Activated CD4-positive, alpha-beta memory T cell treated with anti-CD3 and anti-CD28 coated beads for 36 hours (primary cell): ENCODE results near the gene OR5W2. TPM values are rescaled to one million over a fixed set of nuclear protein-coding genes. Genes with fewer than 3 reads are reported as not detected.
"Not testable (repeated sequence)": the region's sequence is repeated elsewhere in the genome, so short reads cannot be mapped to it uniquely, and the experiment has no call there.

ENCODE experiments used
- CTCF ChIA-PET: fragments of 350-600 bp; sonication (Branson Sonifier 250); formaldehyde crosslinking; loops from one replicate; lab custom pipeline; 2021; ENCODE audit warnings: antibody characterized with exemption, inconsistent platforms; lab: Charles Lee
- POLR2A ChIA-PET: fragments of 350-600 bp; sonication (Branson Sonifier 250); formaldehyde crosslinking; loops from one replicate; lab custom pipeline; 2021; ENCODE audit warnings: antibody characterized with exemption; lab: Charles Lee
- DNase-seq: peaks from one replicate; pipeline ENCODE4 v3.0.0-alpha.2; 2020
- H3K27ac Mint-ChIP-seq: one replicate; pipeline ENCODE4 v1.8.0; 2021; ENCODE audit warnings: mixed read lengths
- H3K27me3 Mint-ChIP-seq: one replicate; pipeline ENCODE4 v1.8.0; 2021; ENCODE audit warnings: mixed read lengths
- H3K36me3 Mint-ChIP-seq: one replicate; pipeline ENCODE4 v1.8.0; 2021; ENCODE audit warnings: mixed read lengths
- H3K4me1 Mint-ChIP-seq: one replicate; pipeline ENCODE4 v1.8.0; 2021; ENCODE audit warnings: low read depth, mixed read lengths
- H3K4me3 Mint-ChIP-seq: one replicate; pipeline ENCODE4 v1.8.0; 2021; ENCODE audit warnings: mild to moderate bottlenecking, mixed read lengths
- H3K9me3 Mint-ChIP-seq: one replicate; pipeline ENCODE4 v1.8.0; 2021; ENCODE audit warnings: mixed read lengths
- intact Hi-C: fragments of 100-400 bp; cut with micrococcal nuclease; formaldehyde crosslinking; loops from one replicate; pipeline ENCODE4 v1.15.1; 2023
- total RNA-seq, 2 experiments: library from RNA; stranded (reverse); gene quantifications; one replicate each; pipeline ENCODE4 v1.2.3, GENCODE V29; 2021

The OR5W2 gene
- total RNA-seq = not detected

DNA sequence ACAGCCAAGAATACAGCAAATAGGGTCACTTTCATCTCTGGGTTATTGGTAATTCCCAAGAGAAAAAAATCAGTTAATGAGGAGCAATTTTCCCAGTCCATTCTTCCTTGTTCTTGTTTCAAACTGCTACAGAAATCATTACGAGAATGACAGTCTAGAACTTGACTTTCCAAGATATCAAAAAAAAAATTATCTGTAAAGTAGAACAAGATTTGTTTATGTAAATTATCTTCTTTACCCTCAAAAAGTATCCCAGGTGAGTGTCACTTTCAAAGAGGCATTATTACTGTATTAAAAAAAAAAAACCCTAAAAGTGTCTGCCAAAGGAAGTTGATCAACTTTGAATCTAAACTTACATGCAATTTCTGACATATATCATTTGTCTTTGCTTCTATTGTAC is at the start of gene OR5W2:
Gene OR5W2 (minus strand): TSS at position 101 of the 400 bp plus-strand sequence. CDS start 0 bp downstream, at position 101.
- Mint-ChIP-seq H3K9me3 (peaks cover 24% of the 10 kb centered on the region), H3K36me3 (no peaks in the 10 kb centered on the region), H3K27ac (no peak within 1 kb of the TSS), H3K4me1 (no peaks in the 10 kb centered on the region), H3K27me3 (no peaks in the 10 kb centered on the region), H3K4me3 (no peak within 1 kb of the TSS)
- DNase-seq = no peak
- ChIA-PET POLR2A (no interaction called here), CTCF (no interaction called here)
- intact Hi-C loops = no loop called here

DNA sequence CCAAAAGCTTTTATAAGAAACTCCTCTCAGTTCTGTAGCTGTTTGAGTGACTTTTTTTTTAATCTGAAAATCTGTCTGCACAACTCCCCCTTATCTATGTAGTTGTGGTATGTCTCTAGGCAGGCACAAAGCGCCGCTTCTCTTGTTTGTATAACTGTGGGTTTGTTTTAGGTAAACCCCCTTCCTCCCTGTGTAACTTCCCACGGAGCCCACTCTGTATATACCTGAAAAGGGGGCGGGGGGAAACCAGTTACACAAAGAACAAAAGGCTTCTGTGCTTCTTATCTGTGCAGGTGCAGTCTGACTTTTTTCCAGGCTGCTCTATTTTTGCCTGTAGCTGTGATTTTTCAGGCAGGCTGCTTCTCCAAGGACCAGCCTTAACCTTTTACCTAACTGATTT is 42.1 kb upstream of the OR5W2 start:
- Mint-ChIP-seq H3K9me3 (peaks cover 5% of the 10 kb centered on the region), H3K4me3 (no peak overlapping the region), H3K27me3 (no peaks in the 10 kb centered on the region), H3K27ac (no peak overlapping the region), H3K36me3 (no peaks in the 10 kb centered on the region), H3K4me1 (no peaks in the 10 kb centered on the region)
- CTCF ChIA-PET = no interaction called here
- POLR2A ChIA-PET = no interaction called here
- no peak for DNase-seq
- intact Hi-C loops = no loop called here

- Mint-ChIP-seq H3K4me3 (no peak overlapping the region), H3K4me1 (no peaks in the 10 kb centered on the region), H3K9me3 (peaks cover 5% of the 10 kb centered on the region), H3K27ac (no peak overlapping the region), H3K27me3 (no peaks in the 10 kb centered on the region), H3K36me3 (no peaks in the 10 kb centered on the region)
- DNase-seq = no peak
- CTCF ChIA-PET = no interaction called here
- POLR2A ChIA-PET = no interaction called here
- intact Hi-C loops = no loop called here
Observed at GRCh38 chr11:55949330-55949729, 34.9 kb upstream of the OR5W2 start.

- ChIA-PET CTCF (no interaction called here), POLR2A (no interaction called here)
- Mint-ChIP-seq H3K27ac (no peak overlapping the region), H3K36me3 (no peaks in the 10 kb centered on the region), H3K9me3 (no peaks in the 10 kb centered on the region), H3K27me3 (no peaks in the 10 kb centered on the region), H3K4me1 (no peaks in the 10 kb centered on the region), H3K4me3 (no peak overlapping the region)
- no peak for DNase-seq
- intact Hi-C loops = no loop called here
Observed at GRCh38 chr11:55942785-55943392, 28.5 kb upstream of the OR5W2 start.

GRCh38 chr11:55936300-55936699 is 21.9 kb upstream of the OR5W2 start, which contains the start of gene OR5I1:
OR5I1 (minus strand) TSS chr11:55936400; CDS start chr11:55936400, 0 bp downstream.
- intact Hi-C loops = no loop called here
- H3K4me3 Mint-ChIP-seq = no peak within 1 kb of the TSS
- H3K9me3 Mint-ChIP-seq = peaks cover 6% of the 10 kb centered on the region
- H3K27ac Mint-ChIP-seq = no peak within 1 kb of the TSS
- no peaks in the 10 kb centered on the region for H3K4me1 Mint-ChIP-seq
- H3K27me3 Mint-ChIP-seq = no peaks in the 10 kb centered on the region
- DNase-seq = no peak
- no peaks in the 10 kb centered on the region for H3K36me3 Mint-ChIP-seq
- CTCF ChIA-PET = no interaction called here
- POLR2A ChIA-PET = no interaction called here

GRCh38 chr11:55920537-55920936 is 6.2 kb upstream of the OR5W2 start:
- Mint-ChIP-seq H3K4me3 (no peak overlapping the region), H3K27me3 (no peaks in the 10 kb centered on the region), H3K9me3 (peaks cover 19% of the 10 kb centered on the region), H3K27ac (no peak overlapping the region), H3K36me3 (no peaks in the 10 kb centered on the region), H3K4me1 (no peaks in the 10 kb centered on the region)
- POLR2A ChIA-PET = no interaction called here
- CTCF ChIA-PET = no interaction called here
- intact Hi-C loops = no loop called here
- DNase-seq = no peak

GRCh38 chr11:55902308-55902707 is 12.1 kb downstream of the OR5W2 start:
- no peaks in the 10 kb centered on the region for H3K36me3 Mint-ChIP-seq
- no peaks in the 10 kb centered on the region for H3K4me1 Mint-ChIP-seq
- H3K4me3 Mint-ChIP-seq = no peak overlapping the region
- ChIA-PET CTCF (no interaction called here), POLR2A (no interaction called here)
- H3K27me3 Mint-ChIP-seq = no peaks in the 10 kb centered on the region
- intact Hi-C loops = no loop called here
- DNase-seq = no peak
- H3K9me3 Mint-ChIP-seq = peaks cover 29% of the 10 kb centered on the region
- H3K27ac Mint-ChIP-seq = no peak overlapping the region

DNA sequence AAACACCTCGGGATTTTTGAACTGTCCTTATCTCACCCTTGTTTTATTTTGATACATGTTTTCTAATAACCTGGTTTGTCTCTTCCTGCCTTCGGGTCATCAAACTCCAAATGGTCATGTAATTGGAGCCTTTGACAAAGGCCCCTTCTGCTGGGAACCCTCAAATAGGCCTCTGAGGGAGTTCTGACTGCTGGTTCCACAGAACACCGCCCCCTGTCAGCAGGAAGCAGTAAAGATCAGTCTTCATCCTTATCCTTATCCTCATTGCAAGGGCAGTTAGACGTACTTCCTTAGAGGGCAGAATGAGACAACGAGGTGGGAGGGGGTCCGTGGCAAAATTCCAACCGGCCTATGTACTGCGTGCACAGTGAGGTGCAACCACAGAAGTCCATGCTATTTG is 19.2 kb downstream of the OR5W2 start:
- Mint-ChIP-seq H3K4me3 (no peak overlapping the region), H3K4me1 (no peaks in the 10 kb centered on the region), H3K9me3 (peaks cover 17% of the 10 kb centered on the region), H3K36me3 (no peaks in the 10 kb centered on the region), H3K27ac (no peak overlapping the region), H3K27me3 (no peaks in the 10 kb centered on the region)
- ChIA-PET POLR2A (no interaction called here), CTCF (no interaction called here)
- no peak for DNase-seq
- intact Hi-C loops = no loop called here

- H3K4me1 Mint-ChIP-seq, POLR2A ChIA-PET, H3K4me3 Mint-ChIP-seq, H3K36me3 Mint-ChIP-seq, H3K27me3 Mint-ChIP-seq, H3K27ac Mint-ChIP-seq, DNase-seq, CTCF ChIA-PET, intact Hi-C loops: not testable (repeated sequence)
- H3K9me3 Mint-ChIP-seq = peaks cover 11% of the 10 kb centered on the region
Observed at GRCh38 chr11:55885481-55885880, 28.9 kb downstream of the OR5W2 start.

GRCh38 chr11:55884995-55885394 is 29.4 kb downstream of the OR5W2 start:
- H3K27ac Mint-ChIP-seq, H3K4me1 Mint-ChIP-seq, intact Hi-C loops, H3K4me3 Mint-ChIP-seq, DNase-seq, H3K27me3 Mint-ChIP-seq, CTCF ChIA-PET, H3K36me3 Mint-ChIP-seq, POLR2A ChIA-PET: not testable (repeated sequence)
- peaks cover 11% of the 10 kb centered on the region for H3K9me3 Mint-ChIP-seq

DNA sequence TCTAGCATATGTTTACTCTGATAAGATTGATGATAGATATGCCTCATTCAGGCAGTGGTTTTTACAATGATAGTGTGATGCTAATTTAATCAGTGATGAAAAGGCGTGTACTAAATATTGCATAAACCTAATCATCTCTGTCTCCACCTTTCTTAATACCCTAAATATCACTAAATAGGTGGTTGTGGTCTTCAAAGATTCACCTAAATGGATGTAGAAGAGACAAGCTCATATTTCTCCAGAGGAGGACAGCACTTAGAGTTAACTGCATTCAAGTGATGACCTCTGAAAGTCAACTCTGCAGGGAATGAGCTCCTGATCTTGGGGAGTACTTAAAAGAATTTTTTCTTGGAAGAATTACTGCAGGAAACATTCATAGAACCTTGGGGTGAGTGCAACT is 31.4 kb downstream of the OR5W2 start, which contains the start of gene TRIM51:
Gene TRIM51 (plus strand): TSS at position 301 of the 400 bp plus-strand sequence. CDS start 2,132 bp downstream, outside the sequence.
- H3K27ac Mint-ChIP-seq, DNase-seq, H3K27me3 Mint-ChIP-seq, H3K4me3 Mint-ChIP-seq, H3K4me1 Mint-ChIP-seq, CTCF ChIA-PET, intact Hi-C loops, POLR2A ChIA-PET, H3K36me3 Mint-ChIP-seq: not testable (repeated sequence)
- peaks cover 14% of the 10 kb centered on the region for H3K9me3 Mint-ChIP-seq

- H3K4me1 Mint-ChIP-seq, H3K27ac Mint-ChIP-seq, CTCF ChIA-PET, H3K27me3 Mint-ChIP-seq, H3K36me3 Mint-ChIP-seq, H3K4me3 Mint-ChIP-seq, DNase-seq, POLR2A ChIA-PET, intact Hi-C loops: not testable (repeated sequence)
- H3K9me3 Mint-ChIP-seq = peaks cover 11% of the 10 kb centered on the region
Observed at GRCh38 chr11:55873146-55873545, 41.2 kb downstream of the OR5W2 start.

GRCh38 chr11:55872731-55873130 is 41.7 kb downstream of the OR5W2 start:
- POLR2A ChIA-PET, H3K27ac Mint-ChIP-seq, DNase-seq, CTCF ChIA-PET, intact Hi-C loops, H3K4me3 Mint-ChIP-seq, H3K4me1 Mint-ChIP-seq, H3K36me3 Mint-ChIP-seq, H3K27me3 Mint-ChIP-seq: not testable (repeated sequence)
- peaks cover 12% of the 10 kb centered on the region for H3K9me3 Mint-ChIP-seq
